ENCODE results near the gene PARP16.

GRCh38 chr15:65213241-65213640 is 73.4 kb downstream of the PARP16 start:
- TF ChIP-seq POLR2AphosphoS2 (conservative IDR thresholded peaks at IDR 0.05; ENCODE audit: low read length) (no peak), CTCF (IDR thresholded peaks at IDR 0.05) (no peak), FOSL2 (IDR thresholded peaks at IDR 0.05) (no peak), FOSL2 (CRISPR knock-in tag; IDR thresholded peaks at IDR 0.05) (no peak), CEBPB (IDR thresholded peaks at IDR 0.05) (no peak), POLR2A (IDR thresholded peaks at IDR 0.05; ENCODE audit: low read length) (no peak)
- TF ChIP-seq, protein P1, sequence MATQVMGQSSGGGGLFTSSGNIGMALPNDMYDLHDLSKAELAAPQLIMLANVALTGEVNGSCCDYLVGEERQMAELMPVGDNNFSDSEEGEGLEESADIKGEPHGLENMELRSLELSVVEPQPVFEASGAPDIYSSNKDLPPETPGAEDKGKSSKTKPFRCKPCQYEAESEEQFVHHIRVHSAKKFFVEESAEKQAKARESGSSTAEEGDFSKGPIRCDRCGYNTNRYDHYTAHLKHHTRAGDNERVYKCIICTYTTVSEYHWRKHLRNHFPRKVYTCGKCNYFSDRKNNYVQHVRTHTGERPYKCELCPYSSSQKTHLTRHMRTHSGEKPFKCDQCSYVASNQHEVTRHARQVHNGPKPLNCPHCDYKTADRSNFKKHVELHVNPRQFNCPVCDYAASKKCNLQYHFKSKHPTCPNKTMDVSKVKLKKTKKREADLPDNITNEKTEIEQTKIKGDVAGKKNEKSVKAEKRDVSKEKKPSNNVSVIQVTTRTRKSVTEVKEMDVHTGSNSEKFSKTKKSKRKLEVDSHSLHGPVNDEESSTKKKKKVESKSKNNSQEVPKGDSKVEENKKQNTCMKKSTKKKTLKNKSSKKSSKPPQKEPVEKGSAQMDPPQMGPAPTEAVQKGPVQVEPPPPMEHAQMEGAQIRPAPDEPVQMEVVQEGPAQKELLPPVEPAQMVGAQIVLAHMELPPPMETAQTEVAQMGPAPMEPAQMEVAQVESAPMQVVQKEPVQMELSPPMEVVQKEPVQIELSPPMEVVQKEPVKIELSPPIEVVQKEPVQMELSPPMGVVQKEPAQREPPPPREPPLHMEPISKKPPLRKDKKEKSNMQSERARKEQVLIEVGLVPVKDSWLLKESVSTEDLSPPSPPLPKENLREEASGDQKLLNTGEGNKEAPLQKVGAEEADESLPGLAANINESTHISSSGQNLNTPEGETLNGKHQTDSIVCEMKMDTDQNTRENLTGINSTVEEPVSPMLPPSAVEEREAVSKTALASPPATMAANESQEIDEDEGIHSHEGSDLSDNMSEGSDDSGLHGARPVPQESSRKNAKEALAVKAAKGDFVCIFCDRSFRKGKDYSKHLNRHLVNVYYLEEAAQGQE (IDR thresholded peaks at IDR 0.05) = no peak
